Keratinocyte (primary cell): ENCODE measurements around the gene PHLDB3. TPM values are rescaled to one million over a fixed set of nuclear protein-coding genes. Genes with fewer than 3 reads are reported as not detected.

ENCODE experiments used
- DNase-seq: peaks from one replicate; pipeline ENCODE4 v3.0.0-alpha.2; 2011; ENCODE audit warnings: low read depth, missing footprints, low spot score
- FAIRE-seq: peaks from 2 replicates; lab custom pipeline; 2011; peaks lifted over from hg19 to GRCh38; lab: Jason Lieb, UNC
- H2AFZ ChIP-seq: 2 replicates; pipeline ENCODE4 v1.6.0; 2012; ENCODE audit warnings: low read length, control low read depth, inconsistent platforms; ENCODE audit not compliant: control insufficient read depth
- H3K27ac ChIP-seq: 2 replicates; pipeline ENCODE4 v1.5.1; 2011; ENCODE audit warnings: low read length; ENCODE audit not compliant: control insufficient read depth, insufficient read depth
- H3K27me3 ChIP-seq: 3 replicates; pipeline ENCODE4 v1.6.0; 2011; ENCODE audit warnings: low read length; ENCODE audit not compliant: control insufficient read depth, insufficient read depth; ENCODE audit errors: extremely low read depth
- H3K36me3 ChIP-seq, 2 experiments: 2 replicates in 1 of 2; 3 replicates in 1 of 2; pipeline ENCODE4 v1.5.1; 2011; ENCODE audit warnings: low read length in 2 of 2, mild to moderate bottlenecking in 1 of 2; ENCODE audit not compliant: control insufficient read depth in 2 of 2, insufficient read depth in 2 of 2; ENCODE audit errors: extremely low read depth in 1 of 2
- H3K4me1 ChIP-seq: 3 replicates; pipeline ENCODE4 v1.5.1; 2011; ENCODE audit warnings: low read length; ENCODE audit not compliant: control insufficient read depth, insufficient read depth; ENCODE audit errors: extremely low read depth
- H3K4me2 ChIP-seq: 3 replicates; pipeline ENCODE4 v1.6.0; 2011; ENCODE audit warnings: low read depth, low read length; ENCODE audit not compliant: control insufficient read depth, insufficient read depth; ENCODE audit errors: extremely low read depth
- H3K4me3 ChIP-seq, 3 experiments: fragments of 200-600 bp in 1 of 3; sonication (generic) in 1 of 3; 2 replicates in 2 of 3; 3 replicates in 1 of 3; pipeline ENCODE4 v1.5.1; 2011 to 2016; ENCODE audit warnings: low read length in 3 of 3, mild to moderate bottlenecking in 3 of 3, control low read depth in 2 of 3, inconsistent platforms in 1 of 3, low read depth in 1 of 3, mixed read lengths in 1 of 3, mixed run types in 1 of 3, moderate library complexity in 1 of 3; ENCODE audit not compliant: control insufficient read depth in 2 of 3, insufficient read depth in 2 of 3; ENCODE audit errors: extremely low read depth in 1 of 3
- H3K79me2 ChIP-seq: 2 replicates; pipeline ENCODE4 v1.6.0; 2012; ENCODE audit warnings: low read length; ENCODE audit not compliant: control insufficient read depth, insufficient read depth
- H3K9ac ChIP-seq: 3 replicates; pipeline ENCODE4 v1.6.0; 2011; ENCODE audit warnings: low read length; ENCODE audit not compliant: control insufficient read depth, insufficient read depth; ENCODE audit errors: extremely low read depth
- H3K9me1 ChIP-seq: 3 replicates; pipeline ENCODE4 v1.6.0; 2011; ENCODE audit warnings: low read length; ENCODE audit not compliant: control insufficient read depth, insufficient read depth; ENCODE audit errors: extremely low read depth
- H3K9me3 ChIP-seq: 2 replicates; pipeline ENCODE4 v1.5.1; 2012; ENCODE audit warnings: low read depth, low read length; ENCODE audit not compliant: control insufficient read depth
- H4K20me1 ChIP-seq: 3 replicates; pipeline ENCODE4 v1.6.0; 2011; ENCODE audit warnings: low read length; ENCODE audit not compliant: control insufficient read depth, insufficient read depth; ENCODE audit errors: extremely low read depth
- EZH2 ChIP-seq: IDR thresholded peaks from one replicate; pipeline ENCODE4 v1.6.1; 2012; ENCODE audit warnings: inconsistent platforms, mild to moderate bottlenecking, low read length, moderate library complexity
- dilution Hi-C: fragments of 300-500 bp; cut with MboI; formaldehyde crosslinking; loops from one replicate; pipeline ENCODE4 v1.7.0; 2020; ENCODE audit warnings: low sequenced_read_pairs; ENCODE audit not compliant: extremely low pct_ligation_motif_present
- polyA plus RNA-seq, 5 experiments: library from polyadenylated mRNA; depleted of rRNA in 3 of 5; stranded (reverse) in 3 of 5; stranded (forward) in 1 of 5; unstranded in 1 of 5; fragments of >200 nt; gene quantifications; 1 replicate in 1 of 5; 2 replicates in 3 of 5; 3 replicates in 1 of 5; pipeline versions ENCODE4 v1.2.1 to v1.2.3, GENCODE V29; 2011 to 2012; ENCODE audit warnings: missing spikeins in 2 of 5, low read depth in 1 of 5, low replicate concordance in 1 of 5
- TF ChIP-seq, protein P1 (sequence below), 3 experiments: IDR thresholded peaks in 1 of 3; conservative IDR thresholded peaks in 1 of 3; optimal IDR thresholded peaks in 1 of 3; 2 replicates in 2 of 3; 3 replicates in 1 of 3; pipeline versions ENCODE3 to v1.5.1; 2011; ENCODE audit warnings: low read length in 3 of 3, mild to moderate bottlenecking in 3 of 3, moderate library complexity in 2 of 3, control low read depth in 1 of 3, inconsistent platforms in 1 of 3; ENCODE audit not compliant: insufficient read depth in 2 of 3; ENCODE audit errors: extremely low read depth in 1 of 3

Gene PHLDB3
- polyA plus RNA-seq, 1 donor (not counting 4 experiments of a cell fraction or from before 2014, with no cell fraction given), result 6.7 TPM

DNA sequence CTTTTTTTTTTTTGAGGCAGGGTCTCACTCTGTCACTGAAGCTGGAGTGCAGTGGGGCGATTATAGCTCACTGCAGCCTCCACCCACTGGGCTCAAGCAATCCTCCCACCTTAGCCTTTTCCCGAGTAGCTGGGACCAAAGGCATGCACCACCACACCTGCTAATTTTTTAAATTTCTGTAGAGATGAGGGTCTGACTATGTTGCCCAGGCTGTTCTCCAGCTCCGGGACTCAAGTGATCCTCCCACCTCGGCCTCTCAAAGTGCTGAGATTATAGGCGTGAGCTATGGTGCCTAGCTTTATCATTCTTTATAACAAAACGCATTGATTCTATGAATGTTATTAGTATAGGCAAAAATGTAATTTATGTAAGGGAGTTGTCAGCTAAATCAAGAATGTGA lies 21.3 kb downstream of the PHLDB3 start:
- dilution Hi-C loops, result no loop called here
- Histone ChIP-seq H3K27ac (no peak overlapping the region), H3K36me3 (peaks cover 4 to 23% of the 10 kb centered on the region in 2 experiments), H3K4me3 (no peak overlapping the region), H3K4me2 (no peak overlapping the region), H3K9ac (no peak overlapping the region), H3K27me3 (no peaks in the 10 kb centered on the region), H2AFZ (no peak overlapping the region), H3K4me1 (no peaks in the 10 kb centered on the region), H3K9me1 (no peaks in the 10 kb centered on the region), H3K79me2 (no peaks in the 10 kb centered on the region), H3K9me3 (no peaks in the 10 kb centered on the region), H4K20me1 (no peaks in the 10 kb centered on the region)
- TF ChIP-seq EZH2, result no peak
- TF ChIP-seq, protein P1, sequence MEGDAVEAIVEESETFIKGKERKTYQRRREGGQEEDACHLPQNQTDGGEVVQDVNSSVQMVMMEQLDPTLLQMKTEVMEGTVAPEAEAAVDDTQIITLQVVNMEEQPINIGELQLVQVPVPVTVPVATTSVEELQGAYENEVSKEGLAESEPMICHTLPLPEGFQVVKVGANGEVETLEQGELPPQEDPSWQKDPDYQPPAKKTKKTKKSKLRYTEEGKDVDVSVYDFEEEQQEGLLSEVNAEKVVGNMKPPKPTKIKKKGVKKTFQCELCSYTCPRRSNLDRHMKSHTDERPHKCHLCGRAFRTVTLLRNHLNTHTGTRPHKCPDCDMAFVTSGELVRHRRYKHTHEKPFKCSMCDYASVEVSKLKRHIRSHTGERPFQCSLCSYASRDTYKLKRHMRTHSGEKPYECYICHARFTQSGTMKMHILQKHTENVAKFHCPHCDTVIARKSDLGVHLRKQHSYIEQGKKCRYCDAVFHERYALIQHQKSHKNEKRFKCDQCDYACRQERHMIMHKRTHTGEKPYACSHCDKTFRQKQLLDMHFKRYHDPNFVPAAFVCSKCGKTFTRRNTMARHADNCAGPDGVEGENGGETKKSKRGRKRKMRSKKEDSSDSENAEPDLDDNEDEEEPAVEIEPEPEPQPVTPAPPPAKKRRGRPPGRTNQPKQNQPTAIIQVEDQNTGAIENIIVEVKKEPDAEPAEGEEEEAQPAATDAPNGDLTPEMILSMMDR (optimal IDR thresholded peaks at IDR 0.05 in 1 of 3, IDR thresholded peaks at IDR 0.05 in 1 of 3, conservative IDR thresholded peaks at IDR 0.05 in 1 of 3; ENCODE audit: extremely low read depth in 1 of 3, insufficient read depth in 2 of 3, low read length in 3 of 3), result no peak
- DNase-seq, result no peak
- FAIRE-seq, result no peak

DNA sequence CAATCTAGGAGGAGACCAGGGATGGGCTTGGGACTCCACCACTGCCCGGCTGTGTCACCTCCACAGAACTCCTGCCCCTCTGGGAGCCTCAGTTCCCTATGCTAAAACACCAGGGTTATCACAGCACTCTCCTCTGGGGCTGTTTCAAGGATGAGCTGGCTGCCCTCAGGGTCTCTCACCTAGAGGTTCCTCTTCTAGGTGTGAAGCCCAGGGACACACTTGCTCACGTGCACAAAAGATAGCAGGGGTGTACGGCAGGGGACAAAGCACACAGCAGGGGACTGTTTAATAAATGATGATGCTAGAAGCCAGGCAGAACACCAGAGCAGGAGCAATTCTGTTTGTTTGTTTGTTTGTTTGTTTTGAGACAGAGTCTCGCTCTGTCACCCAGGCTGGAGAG lies 22.4 kb downstream of the PHLDB3 start:
- Histone ChIP-seq H3K27ac (no peak overlapping the region), H3K4me2 (no peak overlapping the region), H3K4me1 (no peaks in the 10 kb centered on the region), H3K27me3 (no peaks in the 10 kb centered on the region), H3K79me2 (no peaks in the 10 kb centered on the region), H3K9me3 (no peaks in the 10 kb centered on the region), H3K9ac (no peak overlapping the region), H3K4me3 (no peak overlapping the region), H3K36me3 (peaks cover 7 to 27% of the 10 kb centered on the region in 2 experiments), H4K20me1 (no peaks in the 10 kb centered on the region), H3K9me1 (no peaks in the 10 kb centered on the region), H2AFZ (no peak overlapping the region)
- dilution Hi-C loops, result no loop called here
- no peak for DNase-seq
- FAIRE-seq, result no peak
- no peak for TF ChIP-seq EZH2
- TF ChIP-seq, protein P1 (optimal IDR thresholded peaks at IDR 0.05 in 1 of 3, IDR thresholded peaks at IDR 0.05 in 1 of 3, conservative IDR thresholded peaks at IDR 0.05 in 1 of 3; ENCODE audit: extremely low read depth in 1 of 3, insufficient read depth in 2 of 3, low read length in 3 of 3), result no peak
